Peyer's patch (tissue), 4 donors: ENCODE measurements around the gene MYBPC1.

Source experiments
- CTCF ChIP-seq, 6 experiments: fragments of 450-650 bp in 4 of 6; fragments of 200-600 bp in 2 of 6; sonication (generic) in 1 of 6; IDR thresholded peaks; one replicate each; pipeline ENCODE4 v1.5.1; 2017 to 2019; ENCODE audit warnings: antibody characterized with exemption in 6 of 6, mild to moderate bottlenecking in 3 of 6, moderate library complexity in 1 of 6
- POLR2A ChIP-seq, 2 donors: fragments of 450-650 bp; IDR thresholded peaks; one replicate each; pipeline ENCODE4 v1.5.1; 2017; ENCODE audit warnings: antibody characterized with exemption in 2 of 2, mild to moderate bottlenecking in 2 of 2, moderate library complexity in 2 of 2

- TF ChIP-seq CTCF (IDR thresholded peaks at IDR 0.05): no peak
- TF ChIP-seq POLR2A (IDR thresholded peaks at IDR 0.05): no peak
Observed at GRCh38 chr12:101564912-101565311, 29.9 kb upstream of the MYBPC1 start.
